H9 (cell line): ENCODE results near the gene DOC2A. TPM values are rescaled to one million over a fixed set of nuclear protein-coding genes. Genes with fewer than 3 reads are reported as not detected.

Source experiments
- DNase-seq: peaks from one replicate; pipeline ENCODE4 v3.0.0-alpha.2; 2017
- H2AFZ ChIP-seq: one replicate; pipeline ENCODE4 v1.6.1; 2013; ENCODE audit warnings: mild to moderate bottlenecking, low read length, control low read depth, moderate library complexity
- H2AK5ac ChIP-seq: 2 replicates; pipeline ENCODE4 v1.6.1; 2013; ENCODE audit warnings: low read length, control low read depth, mixed read lengths; ENCODE audit not compliant: insufficient read length
- H2BK120ac ChIP-seq: one replicate; pipeline ENCODE4 v1.6.1; 2013; ENCODE audit warnings: low read depth, mild to moderate bottlenecking, low read length, control low read depth, inconsistent platforms; ENCODE audit not compliant: poor library complexity, severe bottlenecking
- H2BK12ac ChIP-seq: 2 replicates; pipeline ENCODE4 v1.6.1; 2013; ENCODE audit warnings: low read length, control low read depth, mixed read lengths, low read depth; ENCODE audit not compliant: insufficient read length
- H2BK15ac ChIP-seq: 2 replicates; pipeline ENCODE4 v1.6.1; 2013; ENCODE audit warnings: low read depth, low read length, control low read depth
- H2BK20ac ChIP-seq: one replicate; pipeline ENCODE4 v1.6.1; 2013; ENCODE audit warnings: low read depth, mild to moderate bottlenecking, low read length, control low read depth, inconsistent platforms; ENCODE audit not compliant: poor library complexity, severe bottlenecking
- H2BK5ac ChIP-seq: 2 replicates; pipeline ENCODE4 v1.6.1; 2013; ENCODE audit warnings: low read length, control low read depth, mixed read lengths; ENCODE audit not compliant: insufficient read length
- H3K14ac ChIP-seq: 2 replicates; pipeline ENCODE4 v1.6.1; 2013; ENCODE audit warnings: low read length, control low read depth; ENCODE audit not compliant: insufficient read depth
- H3K18ac ChIP-seq: 2 replicates; pipeline ENCODE4 v1.6.1; 2013; ENCODE audit warnings: low read depth, mild to moderate bottlenecking, mixed read lengths, low read length, control low read depth; ENCODE audit not compliant: insufficient read length
- H3K23ac ChIP-seq: 2 replicates; pipeline ENCODE4 v1.6.1; 2013; ENCODE audit warnings: low read length, control low read depth, mixed read lengths, low read depth; ENCODE audit not compliant: insufficient read length
- H3K23me2 ChIP-seq: 2 replicates; pipeline ENCODE4 v1.6.1; 2013; ENCODE audit warnings: low read depth, mild to moderate bottlenecking, mixed read lengths, low read length, control low read depth; ENCODE audit not compliant: insufficient read length, poor library complexity, severe bottlenecking
- H3K27ac ChIP-seq: 2 replicates; pipeline ENCODE4 v1.5.1; 2013; ENCODE audit warnings: low read length, control low read depth, mixed read lengths, low read depth; ENCODE audit not compliant: insufficient read length
- H3K27me3 ChIP-seq: 2 replicates; pipeline ENCODE4 v1.6.1; 2013; ENCODE audit warnings: low read length, control low read depth, inconsistent platforms; ENCODE audit not compliant: insufficient read depth
- H3K4ac ChIP-seq: 2 replicates; pipeline ENCODE4 v1.6.1; 2013; ENCODE audit warnings: low read depth, mild to moderate bottlenecking, control low read depth, inconsistent platforms, low read length, moderate library complexity
- H3K4me1 ChIP-seq: 2 replicates; pipeline ENCODE4 v1.6.1; 2013; ENCODE audit warnings: low read length, control low read depth, inconsistent platforms; ENCODE audit not compliant: insufficient read depth
- H3K4me2 ChIP-seq: 2 replicates; pipeline ENCODE4 v1.6.1; 2013; ENCODE audit warnings: low read length, control low read depth, mixed read lengths; ENCODE audit not compliant: insufficient read length, insufficient read depth
- H3K56ac ChIP-seq: 2 replicates; pipeline ENCODE4 v1.6.1; 2013; ENCODE audit warnings: low read depth, mild to moderate bottlenecking, mixed read lengths, low read length, control low read depth; ENCODE audit not compliant: insufficient read length
- H3K79me1 ChIP-seq: 2 replicates; pipeline ENCODE4 v1.6.1; 2013; ENCODE audit warnings: low read depth, mild to moderate bottlenecking, moderate library complexity, low read length, control low read depth, inconsistent platforms; ENCODE audit not compliant: insufficient read depth, poor library complexity, severe bottlenecking
- H3K79me2 ChIP-seq: 2 replicates; pipeline ENCODE4 v1.6.1; 2013; ENCODE audit warnings: low read length, control low read depth, inconsistent platforms; ENCODE audit not compliant: insufficient read depth
- H3K9ac ChIP-seq: 2 replicates; pipeline ENCODE4 v1.6.1; 2013; ENCODE audit warnings: low read length, control low read depth, mixed read lengths; ENCODE audit not compliant: insufficient read length; ENCODE audit errors: extremely low read depth
- H3K9me3 ChIP-seq: one replicate; pipeline ENCODE4 v1.6.1; 2013; ENCODE audit warnings: low read depth, low read length, inconsistent platforms; ENCODE audit not compliant: control insufficient read depth
- H3T11ph ChIP-seq: one replicate; pipeline ENCODE4 v1.6.1; 2013; ENCODE audit warnings: mild to moderate bottlenecking, low read length, control low read depth, inconsistent platforms
- H4K20me1 ChIP-seq: one replicate; pipeline ENCODE4 v1.6.1; 2013; ENCODE audit not compliant: control insufficient read depth, insufficient read length, insufficient read depth
- H4K5ac ChIP-seq: 2 replicates; pipeline ENCODE4 v1.6.1; 2013; ENCODE audit warnings: low read depth, mild to moderate bottlenecking, mixed read lengths, low read length, control low read depth; ENCODE audit not compliant: insufficient read length
- H4K8ac ChIP-seq: replicated peaks from 2 replicates; pipeline ENCODE4 v1.6.1; 2013; ENCODE audit warnings: low read length, control low read depth, mixed read lengths, low read depth; ENCODE audit not compliant: insufficient read length
- H4K91ac ChIP-seq: 2 replicates; pipeline ENCODE4 v1.6.1; 2013; ENCODE audit warnings: low read depth, mild to moderate bottlenecking, moderate library complexity, mixed read lengths, low read length, control low read depth; ENCODE audit not compliant: insufficient read length
- H3K27ac Mint-ChIP-seq, 3 experiments: 2 replicates in 2 of 3; 3 replicates in 1 of 3; pipeline ENCODE4 v1.8.0; 2020 to 2021; ENCODE audit warnings: mixed read lengths in 3 of 3, mild to moderate bottlenecking in 1 of 3, moderate library complexity in 1 of 3
- H3K27me3 Mint-ChIP-seq: 2 replicates; pipeline ENCODE4 v1.8.0; 2021; ENCODE audit warnings: low read depth, mild to moderate bottlenecking, moderate library complexity, mixed read lengths
- H3K36me3 Mint-ChIP-seq, 3 experiments: 2 replicates in 2 of 3; 3 replicates in 1 of 3; pipeline ENCODE4 v1.8.0; 2020 to 2021; ENCODE audit warnings: low read depth in 3 of 3, mixed read lengths in 3 of 3; ENCODE audit not compliant: insufficient read depth in 1 of 3
- H3K4me1 Mint-ChIP-seq, 2 experiments: 2 replicates each; pipeline ENCODE4 v1.8.0; 2020; ENCODE audit warnings: mixed read lengths in 2 of 2
- H3K4me3 Mint-ChIP-seq, 2 experiments: 2 replicates in 1 of 2; 3 replicates in 1 of 2; pipeline ENCODE4 v1.8.0; 2020 to 2021; ENCODE audit warnings: mild to moderate bottlenecking in 2 of 2, mixed read lengths in 2 of 2, moderate library complexity in 1 of 2
- H3K9me3 Mint-ChIP-seq, 2 experiments: 2 replicates in 1 of 2; 3 replicates in 1 of 2; pipeline ENCODE4 v1.8.0; 2020; ENCODE audit warnings: mild to moderate bottlenecking in 2 of 2, mixed read lengths in 2 of 2, moderate library complexity in 1 of 2
- WGBS: extraction: QIAGEN DNeasy Blood & Tissue Kit; methylation state at CpG from one replicate; pipeline ENCODE4 v1.1.7; 2013; ENCODE audit warnings: missing lambda C conversion rate, low lambda C conversion rate, mixed read lengths; ENCODE audit not compliant: insufficient read length; ENCODE audit errors: extremely low coverage; 5-methylcytosine and 5-hydroxymethylcytosine counted together
- total RNA-seq: library from RNA; stranded (reverse); gene quantifications from 2 replicates; pipeline ENCODE4 v1.2.1, GENCODE V29; 2021
- TF ChIP-seq, protein P1 (sequence below): fragments of 200-600 bp; sonication (generic); conservative IDR thresholded peaks from 3 replicates; pipeline ENCODE4 v1.8.0; 2021; ENCODE audit warnings: antibody characterized with exemption, mild to moderate bottlenecking

DOC2A gene
- total RNA-seq, 1 experiment from 2014 or later, result 12.2 TPM

DNA sequence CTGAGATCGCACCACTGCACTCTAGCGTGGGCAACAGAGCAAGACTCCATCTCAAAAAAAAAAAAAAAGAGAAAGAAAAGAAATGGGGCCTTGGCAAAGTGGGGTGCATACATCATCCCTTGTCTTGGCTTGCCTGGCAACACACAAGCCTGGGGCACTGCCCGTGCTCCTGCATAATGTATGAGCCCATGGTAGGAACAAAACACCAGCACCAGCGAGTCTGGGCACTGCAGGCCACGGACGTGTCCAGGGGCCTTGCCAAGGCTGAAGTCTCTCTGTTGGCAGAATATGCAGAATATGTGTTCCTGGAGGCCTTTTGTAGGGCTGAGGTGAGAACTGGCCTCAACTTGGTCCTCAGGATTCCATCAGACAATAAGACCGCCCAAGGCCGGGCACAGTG is 39.0 kb upstream of the DOC2A start:
- Histone ChIP-seq H4K91ac (no peak overlapping the region), H2AFZ (no peak overlapping the region), H3K4me1 (no peaks in the 10 kb centered on the region), H3K79me2 (no peaks in the 10 kb centered on the region), H2BK12ac (no peak overlapping the region), H3K27ac (no peak overlapping the region), H4K5ac (no peak overlapping the region), H4K20me1 (no peaks in the 10 kb centered on the region), H2BK20ac (no peak overlapping the region), H3K9me3 (no peaks in the 10 kb centered on the region), H3K56ac (no peak overlapping the region), H2BK15ac (no peak overlapping the region), H2AK5ac (no peak overlapping the region), H3K9ac (no peak overlapping the region), H3K23ac (no peak overlapping the region), H3K4ac (no peak overlapping the region), H3K18ac (no peak overlapping the region), H4K8ac (no peak overlapping the region), H3K4me2 (no peak overlapping the region), H3K23me2 (peaks cover 9% of the 10 kb centered on the region), H3K27me3 (no peaks in the 10 kb centered on the region), H3T11ph (no peak overlapping the region), H3K79me1 (no peaks in the 10 kb centered on the region), H3K14ac (no peak overlapping the region), H2BK120ac (no peak overlapping the region), H2BK5ac (no peak overlapping the region)
- TF ChIP-seq, protein P1, sequence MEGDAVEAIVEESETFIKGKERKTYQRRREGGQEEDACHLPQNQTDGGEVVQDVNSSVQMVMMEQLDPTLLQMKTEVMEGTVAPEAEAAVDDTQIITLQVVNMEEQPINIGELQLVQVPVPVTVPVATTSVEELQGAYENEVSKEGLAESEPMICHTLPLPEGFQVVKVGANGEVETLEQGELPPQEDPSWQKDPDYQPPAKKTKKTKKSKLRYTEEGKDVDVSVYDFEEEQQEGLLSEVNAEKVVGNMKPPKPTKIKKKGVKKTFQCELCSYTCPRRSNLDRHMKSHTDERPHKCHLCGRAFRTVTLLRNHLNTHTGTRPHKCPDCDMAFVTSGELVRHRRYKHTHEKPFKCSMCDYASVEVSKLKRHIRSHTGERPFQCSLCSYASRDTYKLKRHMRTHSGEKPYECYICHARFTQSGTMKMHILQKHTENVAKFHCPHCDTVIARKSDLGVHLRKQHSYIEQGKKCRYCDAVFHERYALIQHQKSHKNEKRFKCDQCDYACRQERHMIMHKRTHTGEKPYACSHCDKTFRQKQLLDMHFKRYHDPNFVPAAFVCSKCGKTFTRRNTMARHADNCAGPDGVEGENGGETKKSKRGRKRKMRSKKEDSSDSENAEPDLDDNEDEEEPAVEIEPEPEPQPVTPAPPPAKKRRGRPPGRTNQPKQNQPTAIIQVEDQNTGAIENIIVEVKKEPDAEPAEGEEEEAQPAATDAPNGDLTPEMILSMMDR, result no peak
- no peak for DNase-seq
- H3K4me1 Mint-ChIP-seq, result peaks cover 9 to 15% of the 10 kb centered on the region in 2 experiments
- no CpG with 5 or more reads among the region's 8 CpGs for WGBS
- peaks cover 27% of the 10 kb centered on the region for H3K27me3 Mint-ChIP-seq
- H3K9me3 Mint-ChIP-seq, result no peaks in the 10 kb centered on the region; a peak in 1 of 5 replicates
- H3K4me3 Mint-ChIP-seq, result no peak overlapping the region
- H3K36me3 Mint-ChIP-seq, result no peaks in the 10 kb centered on the region
- no peak overlapping the region; a peak in 1 of 7 replicates for H3K27ac Mint-ChIP-seq
